Sigmoid colon (tissue), 7 donors: Measurements from ENCODE around the gene ZNF521. TPM values are rescaled to one million over a fixed set of nuclear protein-coding genes. Genes with fewer than 3 reads are reported as not detected.
"Not testable (repeated sequence)": the region's sequence is repeated elsewhere in the genome, so short reads cannot be mapped to it uniquely, and the experiment has no call there.

ENCODE experiments used
- DNase-seq: peaks from one replicate; pipeline ENCODE4 v3.0.0-alpha.2; 2019
- H3K27ac ChIP-seq, 4 donors: fragments of 200-600 bp; sonication (generic); one replicate each; pipeline ENCODE4 v1.5.1; 2016 to 2019; ENCODE audit warnings: mild to moderate bottlenecking in 1 of 4
- H3K27me3 ChIP-seq, 3 donors: fragments of 200-600 bp; sonication (generic); one replicate each; pipeline ENCODE4 v1.5.1; 2019; ENCODE audit warnings: mild to moderate bottlenecking in 1 of 3
- H3K36me3 ChIP-seq, 4 donors: fragments of 200-600 bp; sonication (generic); one replicate each; pipeline ENCODE4 v1.5.1; 2016 to 2019
- H3K4me1 ChIP-seq, 4 donors: fragments of 200-600 bp; sonication (generic); one replicate each; pipeline ENCODE4 v1.5.1; 2017 to 2019
- H3K4me3 ChIP-seq, 4 donors: fragments of 200-600 bp; sonication (generic); one replicate each; pipeline ENCODE4 v1.5.1; 2017 to 2019; ENCODE audit warnings: mild to moderate bottlenecking in 2 of 4, moderate library complexity in 1 of 4
- H3K9me3 ChIP-seq, 4 donors: fragments of 200-600 bp in 3 of 4; sonication (generic) in 3 of 4; one replicate each; pipeline versions ENCODE4 v1.5.1 to v1.6.1; 2013 to 2019
- EP300 ChIP-seq, 4 donors: sonication (generic); formaldehyde crosslinking; IDR thresholded peaks; one replicate each; pipeline ENCODE4 v1.6.1; 2017; ENCODE audit warnings: antibody characterized with exemption in 4 of 4
- POLR2A ChIP-seq, 2 donors: fragments of 450-650 bp; IDR thresholded peaks; one replicate each; pipeline ENCODE4 v1.6.1; 2016; ENCODE audit warnings: antibody characterized with exemption in 2 of 2, mild to moderate bottlenecking in 2 of 2, moderate library complexity in 2 of 2
- POLR2AphosphoS5 ChIP-seq, 4 donors: sonication (generic); formaldehyde crosslinking; IDR thresholded peaks; one replicate each; pipeline ENCODE4 v1.6.1; 2017; ENCODE audit warnings: antibody characterized with exemption in 4 of 4
- WGBS, 2 donors: extraction: QIAGEN DNeasy Blood & Tissue Kit; methylation state at CpG; one replicate each; pipeline ENCODE4 v1.1.7; 2013; 5-methylcytosine and 5-hydroxymethylcytosine counted together
- intact Hi-C: fragments of 100-400 bp; cut with DNase I; formaldehyde crosslinking; loops from one replicate; pipeline ENCODE4 v1.15.1; 2023
- polyA plus RNA-seq, 3 donors: library from polyadenylated mRNA; stranded (reverse); fragments of 200-250 nt; gene quantifications; one replicate each; pipeline ENCODE4 v1.2.3, GENCODE V29; 2013
- total RNA-seq, 4 donors: library from RNA; depleted of rRNA; stranded (reverse); fragments of >200 nt; gene quantifications; one replicate each; pipeline ENCODE4 v1.1.0, GENCODE V29; 2016
- TF ChIP-seq, protein P1 (sequence below), 4 experiments: fragments of 450-650 bp in 3 of 4; fragments of 200-600 bp in 1 of 4; IDR thresholded peaks; one replicate each; pipeline ENCODE4 v1.5.1; 2016 to 2019; ENCODE audit warnings: antibody characterized with exemption in 4 of 4, mild to moderate bottlenecking in 3 of 4, moderate library complexity in 2 of 4
- donor health status: healthy with polysubstance abuse.
- donor health status: Bipolar disorder and iron deficiency.
- donor health status: healthy.

The ZNF521 gene
- total and polyA plus RNA-seq, 7 donors, result 0.69 to 40.2 (median 12.0) TPM

DNA sequence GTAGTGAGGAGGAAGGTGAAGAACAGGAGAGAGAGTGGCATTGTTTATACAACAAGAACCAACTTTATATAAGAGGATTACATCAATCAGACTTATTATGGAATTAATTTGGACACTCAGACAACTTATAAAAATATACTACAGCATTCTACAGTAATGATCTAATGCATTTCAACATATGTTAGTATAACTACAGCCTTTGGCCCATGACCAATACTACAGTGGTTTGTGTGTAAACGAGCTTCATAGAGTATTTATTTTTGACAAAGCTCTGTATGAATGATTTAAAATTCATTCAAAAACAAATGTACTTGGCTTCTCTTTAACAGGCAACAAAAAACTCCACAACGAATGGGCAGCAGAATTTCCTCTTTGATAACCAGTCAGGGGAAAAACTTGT, 72.8 kb downstream of the ZNF521 start:
- Histone ChIP-seq H3K27ac (no peak overlapping the region), H3K4me1 (peaks cover 0 to 14% (median 12%) of the 10 kb centered on the region in 4 donors), H3K27me3 (no peaks in the 10 kb centered on the region), H3K36me3 (no peaks in the 10 kb centered on the region), H3K9me3 (no peaks in the 10 kb centered on the region), H3K4me3 (no peak overlapping the region)
- intact Hi-C loops, result no loop called here
- 23 to 52% methylated on average over 2 of the region's 2 CpGs for WGBS, 2 donors
- no peak for DNase-seq
- TF ChIP-seq, protein P1, sequence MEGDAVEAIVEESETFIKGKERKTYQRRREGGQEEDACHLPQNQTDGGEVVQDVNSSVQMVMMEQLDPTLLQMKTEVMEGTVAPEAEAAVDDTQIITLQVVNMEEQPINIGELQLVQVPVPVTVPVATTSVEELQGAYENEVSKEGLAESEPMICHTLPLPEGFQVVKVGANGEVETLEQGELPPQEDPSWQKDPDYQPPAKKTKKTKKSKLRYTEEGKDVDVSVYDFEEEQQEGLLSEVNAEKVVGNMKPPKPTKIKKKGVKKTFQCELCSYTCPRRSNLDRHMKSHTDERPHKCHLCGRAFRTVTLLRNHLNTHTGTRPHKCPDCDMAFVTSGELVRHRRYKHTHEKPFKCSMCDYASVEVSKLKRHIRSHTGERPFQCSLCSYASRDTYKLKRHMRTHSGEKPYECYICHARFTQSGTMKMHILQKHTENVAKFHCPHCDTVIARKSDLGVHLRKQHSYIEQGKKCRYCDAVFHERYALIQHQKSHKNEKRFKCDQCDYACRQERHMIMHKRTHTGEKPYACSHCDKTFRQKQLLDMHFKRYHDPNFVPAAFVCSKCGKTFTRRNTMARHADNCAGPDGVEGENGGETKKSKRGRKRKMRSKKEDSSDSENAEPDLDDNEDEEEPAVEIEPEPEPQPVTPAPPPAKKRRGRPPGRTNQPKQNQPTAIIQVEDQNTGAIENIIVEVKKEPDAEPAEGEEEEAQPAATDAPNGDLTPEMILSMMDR (IDR thresholded peaks at IDR 0.05), result no peak
- TF ChIP-seq POLR2AphosphoS5 (IDR thresholded peaks at IDR 0.05) (no peak), POLR2A (IDR thresholded peaks at IDR 0.05) (no peak), EP300 (IDR thresholded peaks at IDR 0.05) (no peak)

DNA sequence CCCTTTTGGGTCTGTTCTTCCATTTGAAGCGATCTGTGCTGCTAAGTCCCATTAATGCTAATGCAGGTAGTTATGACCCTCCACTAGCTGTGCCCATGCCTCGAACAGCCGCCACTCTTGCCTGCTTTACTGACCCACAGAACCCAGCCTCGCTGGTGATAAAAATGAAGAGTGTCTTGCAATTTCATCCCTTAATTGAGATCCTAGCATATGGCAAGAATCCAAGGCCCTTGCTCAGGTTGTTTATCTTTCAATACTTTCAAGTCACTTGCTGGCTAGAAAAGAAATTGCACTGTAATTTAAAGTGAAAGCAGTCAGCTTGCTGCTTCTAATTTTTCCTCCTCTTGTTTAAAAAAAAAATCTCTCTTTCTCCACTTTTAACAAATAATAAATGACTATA, 73.6 kb downstream of the ZNF521 start:
- Histone ChIP-seq H3K9me3 (no peaks in the 10 kb centered on the region), H3K4me3 (no peak overlapping the region), H3K27me3 (no peaks in the 10 kb centered on the region), H3K27ac (no peak overlapping the region), H3K36me3 (no peaks in the 10 kb centered on the region), H3K4me1 (peaks cover 0 to 14% (median 12%) of the 10 kb centered on the region in 4 donors)
- intact Hi-C loops, result no loop called here
- no peak for DNase-seq
- WGBS, 2 donors, result 60 to 78% methylated on average over 4 of the region's 4 CpGs
- TF ChIP-seq POLR2A (IDR thresholded peaks at IDR 0.05) (no peak), EP300 (IDR thresholded peaks at IDR 0.05) (no peak), POLR2AphosphoS5 (IDR thresholded peaks at IDR 0.05) (no peak)
- TF ChIP-seq, protein P1 (IDR thresholded peaks at IDR 0.05), result no peak

DNA sequence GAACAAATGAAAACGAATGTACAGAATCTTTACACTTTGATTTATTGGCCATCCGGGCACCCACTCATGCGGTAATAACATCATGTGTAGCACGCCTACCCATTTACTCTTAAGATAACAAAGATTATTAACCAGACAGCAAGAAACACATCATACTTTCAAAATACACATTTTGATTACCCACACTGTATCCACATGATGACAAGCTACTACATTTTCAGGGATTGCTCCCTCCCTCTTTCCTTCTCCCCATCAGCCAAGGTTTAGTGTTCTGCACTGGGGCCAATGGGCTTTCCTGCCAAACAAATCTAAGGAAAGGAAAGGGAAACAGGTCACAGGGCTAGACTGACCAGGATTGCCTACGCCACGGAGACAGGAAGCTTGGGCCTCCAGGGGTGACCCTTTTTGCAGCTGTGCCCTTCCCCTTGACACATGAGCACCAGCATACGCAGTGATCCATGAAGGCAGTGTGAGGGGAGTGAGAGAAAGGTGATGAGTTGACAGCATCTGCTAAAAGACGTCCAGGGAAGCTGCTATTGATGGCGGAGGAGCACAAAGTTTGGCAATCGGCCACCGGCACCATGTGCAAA, 76.5 kb downstream of the ZNF521 start:
- DNase-seq, result no peak
- TF ChIP-seq POLR2A (IDR thresholded peaks at IDR 0.05) (no peak), EP300 (IDR thresholded peaks at IDR 0.05) (no peak), POLR2AphosphoS5 (IDR thresholded peaks at IDR 0.05) (no peak)
- TF ChIP-seq, protein P1 (IDR thresholded peaks at IDR 0.05), result no peak
- Histone ChIP-seq H3K27ac (no peak overlapping the region), H3K4me1 (peaks cover 0 to 14% (median 12%) of the 10 kb centered on the region in 4 donors), H3K27me3 (no peaks in the 10 kb centered on the region), H3K9me3 (no peaks in the 10 kb centered on the region), H3K4me3 (no peak overlapping the region), H3K36me3 (no peaks in the 10 kb centered on the region)
- 79% methylated on average over 11 of the region's 11 CpGs for WGBS, 2 donors
- intact Hi-C loops, result no loop called here

DNA sequence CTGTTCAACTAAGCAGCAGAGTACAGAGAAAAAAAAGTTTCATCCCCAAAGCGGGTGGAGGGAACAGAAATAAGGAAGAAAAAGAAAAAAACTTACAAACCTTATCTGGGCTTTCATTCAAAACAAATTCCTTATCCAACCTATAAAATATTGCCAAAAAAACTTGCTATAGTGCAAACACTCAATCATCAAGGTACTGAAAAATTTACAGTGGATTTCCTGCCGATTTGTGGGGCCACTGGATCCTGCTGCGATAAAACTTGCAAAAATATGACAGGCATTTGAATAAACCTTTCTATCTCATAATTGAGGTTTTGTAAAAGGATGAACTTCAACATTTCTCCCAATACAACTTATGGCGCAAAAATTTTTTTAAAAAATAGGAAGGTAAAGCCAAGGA, 77.0 kb downstream of the ZNF521 start:
- intact Hi-C loops, result loop anchor here (5.0 kb wide), 1 partner anchor 62 kb away; no protein-coding TSS in a partner anchor
- no peak overlapping the region for H3K4me3 ChIP-seq
- H3K27me3 ChIP-seq, result no peaks in the 10 kb centered on the region
- H3K4me1 ChIP-seq, result peaks cover 0 to 14% (median 12%) of the 10 kb centered on the region in 4 donors
- H3K9me3 ChIP-seq, result no peaks in the 10 kb centered on the region
- WGBS, 2 donors, result 70 to 79% methylated on average over 4 of the region's 4 CpGs
- TF ChIP-seq POLR2AphosphoS5 (IDR thresholded peaks at IDR 0.05), result no peak
- TF ChIP-seq POLR2A (IDR thresholded peaks at IDR 0.05), result no peak
- no peak for TF ChIP-seq EP300 (IDR thresholded peaks at IDR 0.05)
- TF ChIP-seq, protein P1 (IDR thresholded peaks at IDR 0.05), result no peak
- H3K36me3 ChIP-seq, result no peaks in the 10 kb centered on the region
- no peak for DNase-seq
- H3K27ac ChIP-seq, result no peak overlapping the region

DNA sequence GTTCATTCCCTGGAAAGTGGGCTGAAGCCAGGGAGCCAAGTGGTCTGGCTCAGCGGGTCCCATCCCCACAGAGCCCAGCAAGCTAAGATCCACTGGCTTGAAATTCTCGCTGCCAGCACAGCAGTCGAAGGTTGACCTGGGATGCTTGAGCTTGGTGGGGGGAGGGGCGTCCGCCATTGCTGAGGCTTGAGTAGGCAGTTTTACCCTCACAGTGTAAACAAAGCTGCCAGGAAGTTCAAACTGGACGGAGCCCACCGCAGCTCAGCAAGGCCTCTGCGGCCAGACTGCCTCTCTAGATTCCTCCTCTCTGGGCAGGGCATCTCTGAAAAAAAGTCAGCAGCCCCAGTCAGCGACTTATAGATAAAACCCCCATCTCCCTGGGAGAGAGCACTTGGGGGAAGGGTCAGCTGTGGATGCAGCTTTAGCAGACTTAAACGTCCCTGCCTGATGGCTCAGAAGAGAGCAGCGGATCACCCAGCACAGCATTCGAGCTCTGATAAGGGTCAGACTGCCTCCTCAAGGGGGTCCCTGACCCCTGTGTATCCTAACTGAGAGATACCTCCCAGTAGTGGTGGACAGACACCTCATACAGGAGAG, 84.9 kb downstream of the ZNF521 start:
- H3K4me1 ChIP-seq, H3K36me3 ChIP-seq, H3K4me3 ChIP-seq, H3K27me3 ChIP-seq, DNase-seq, H3K9me3 ChIP-seq, intact Hi-C loops, H3K27ac ChIP-seq: not testable (repeated sequence)
- WGBS, 2 donors, result 76 to 77% methylated on average over 12 of the region's 12 CpGs
